Gastrocnemius medialis (tissue), 4 donors: Measurements from ENCODE around the gene GSG1. TPM values are rescaled to one million over a fixed set of nuclear protein-coding genes. Genes with fewer than 3 reads are reported as not detected.

Source experiments
- ATAC-seq, 2 donors: fragments of 150-250 bp; one replicate each; pipeline ENCODE4 v1.9.1; 2016
- DNase-seq, 2 donors: peaks; one replicate each; pipeline ENCODE4 v3.0.0-alpha.2; 2019
- H3K27ac ChIP-seq, 4 donors: fragments of 200-600 bp; sonication (generic); 1 replicate in 1 of 4; 2 replicates in 3 of 4; pipeline ENCODE4 v1.5.1; 2016 to 2018; ENCODE audit warnings: mild to moderate bottlenecking in 2 of 4, moderate library complexity in 1 of 4
- H3K27me3 ChIP-seq, 3 donors: fragments of 200-600 bp; sonication (generic) in 2 of 3; 1 replicate in 1 of 3; 2 replicates in 2 of 3; pipeline versions ENCODE4 v1.5.1 to v1.6.0; 2016 to 2019; ENCODE audit warnings: mild to moderate bottlenecking in 1 of 3, moderate library complexity in 1 of 3
- H3K36me3 ChIP-seq, 2 donors: fragments of 200-600 bp; sonication (generic) in 1 of 2; one replicate each; pipeline ENCODE4 v1.5.1; 2017 to 2018
- H3K4me1 ChIP-seq, 2 donors: fragments of 200-600 bp; sonication (generic) in 1 of 2; one replicate each; pipeline ENCODE4 v1.5.1; 2016 to 2017; ENCODE audit warnings: mild to moderate bottlenecking in 2 of 2
- H3K4me3 ChIP-seq, 4 donors: fragments of 200-600 bp; sonication (generic) in 3 of 4; 1 replicate in 1 of 4; 2 replicates in 3 of 4; pipeline ENCODE4 v1.5.1; 2016 to 2019; ENCODE audit warnings: mild to moderate bottlenecking in 2 of 4
- H3K9me3 ChIP-seq, 3 donors: fragments of 200-600 bp; sonication (generic) in 2 of 3; 1 replicate in 1 of 3; 2 replicates in 2 of 3; pipeline ENCODE4 v1.5.1; 2016 to 2019
- POLR2A ChIP-seq, 2 donors: fragments of 450-650 bp; IDR thresholded peaks; one replicate each; pipeline ENCODE4 v1.6.1; 2017; ENCODE audit warnings: antibody characterized with exemption in 2 of 2, mild to moderate bottlenecking in 2 of 2, moderate library complexity in 2 of 2
- in situ Hi-C, 4 donors: fragments of 200-750 bp; cut with MboI; loops; one replicate each; pipeline versions ENCODE4 v1.15.0 to v1.8.0; 2017; ENCODE audit warnings: low sequenced_read_pairs in 4 of 4
- intact Hi-C: fragments of 100-400 bp; cut with DNase I; formaldehyde crosslinking; loops from one replicate; pipeline ENCODE4 v1.15.1; 2023; ENCODE audit warnings: low total_unique reads
- total RNA-seq, 4 donors: library from RNA; depleted of rRNA; stranded (reverse); fragments of >200 nt; gene quantifications; one replicate each; pipeline versions ENCODE4 v1.1.0 to v1.2.3, GENCODE V29; 2016
- TF ChIP-seq, protein P1 (sequence below), 5 experiments: fragments of 450-650 bp in 3 of 5; fragments of 200-600 bp in 2 of 5; sonication (generic) in 2 of 5; IDR thresholded peaks in 4 of 5; conservative IDR thresholded peaks in 1 of 5; 1 replicate in 4 of 5; 2 replicates in 1 of 5; pipeline ENCODE4 v1.5.1; 2016 to 2019; ENCODE audit warnings: antibody characterized with exemption in 5 of 5, mild to moderate bottlenecking in 3 of 5, moderate library complexity in 3 of 5

Gene GSG1
- total RNA-seq, 4 donors from 2014 or later, result not detected

DNA sequence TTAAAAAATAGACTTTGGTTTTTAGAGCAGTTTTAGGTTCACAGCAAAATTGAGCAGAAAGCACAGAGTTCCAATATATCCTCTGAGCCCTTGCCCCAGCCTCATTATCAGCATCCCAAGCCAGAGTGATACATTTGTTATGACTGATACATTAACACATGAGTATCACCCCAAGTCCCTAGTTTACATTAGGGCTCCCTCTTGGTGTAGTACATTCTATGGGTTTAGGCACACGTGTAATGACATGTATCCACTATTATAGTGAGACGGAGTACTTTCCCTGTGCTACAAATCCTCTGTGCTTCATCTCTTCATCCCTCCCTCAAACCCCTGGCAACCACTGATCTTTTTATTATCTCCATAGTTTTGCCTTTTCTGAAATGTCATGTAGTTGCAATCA, 22.5 kb upstream of the GSG1 start:
- DNase-seq (no peak), ATAC-seq (no peak)
- Histone ChIP-seq H3K9me3 (no peaks in the 10 kb centered on the region), H3K4me3 (no peak overlapping the region), H3K36me3 (no peaks in the 10 kb centered on the region), H3K27me3 (no peaks in the 10 kb centered on the region), H3K27ac (no peak overlapping the region), H3K4me1 (no peaks in the 10 kb centered on the region)
- in situ Hi-C loops (no loop called here), intact Hi-C loops (no loop called here)
- TF ChIP-seq, protein P1, sequence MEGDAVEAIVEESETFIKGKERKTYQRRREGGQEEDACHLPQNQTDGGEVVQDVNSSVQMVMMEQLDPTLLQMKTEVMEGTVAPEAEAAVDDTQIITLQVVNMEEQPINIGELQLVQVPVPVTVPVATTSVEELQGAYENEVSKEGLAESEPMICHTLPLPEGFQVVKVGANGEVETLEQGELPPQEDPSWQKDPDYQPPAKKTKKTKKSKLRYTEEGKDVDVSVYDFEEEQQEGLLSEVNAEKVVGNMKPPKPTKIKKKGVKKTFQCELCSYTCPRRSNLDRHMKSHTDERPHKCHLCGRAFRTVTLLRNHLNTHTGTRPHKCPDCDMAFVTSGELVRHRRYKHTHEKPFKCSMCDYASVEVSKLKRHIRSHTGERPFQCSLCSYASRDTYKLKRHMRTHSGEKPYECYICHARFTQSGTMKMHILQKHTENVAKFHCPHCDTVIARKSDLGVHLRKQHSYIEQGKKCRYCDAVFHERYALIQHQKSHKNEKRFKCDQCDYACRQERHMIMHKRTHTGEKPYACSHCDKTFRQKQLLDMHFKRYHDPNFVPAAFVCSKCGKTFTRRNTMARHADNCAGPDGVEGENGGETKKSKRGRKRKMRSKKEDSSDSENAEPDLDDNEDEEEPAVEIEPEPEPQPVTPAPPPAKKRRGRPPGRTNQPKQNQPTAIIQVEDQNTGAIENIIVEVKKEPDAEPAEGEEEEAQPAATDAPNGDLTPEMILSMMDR (IDR thresholded peaks at IDR 0.05 in 4 of 5, conservative IDR thresholded peaks at IDR 0.05 in 1 of 5), result no peak
- no peak for TF ChIP-seq POLR2A (IDR thresholded peaks at IDR 0.05)

DNA sequence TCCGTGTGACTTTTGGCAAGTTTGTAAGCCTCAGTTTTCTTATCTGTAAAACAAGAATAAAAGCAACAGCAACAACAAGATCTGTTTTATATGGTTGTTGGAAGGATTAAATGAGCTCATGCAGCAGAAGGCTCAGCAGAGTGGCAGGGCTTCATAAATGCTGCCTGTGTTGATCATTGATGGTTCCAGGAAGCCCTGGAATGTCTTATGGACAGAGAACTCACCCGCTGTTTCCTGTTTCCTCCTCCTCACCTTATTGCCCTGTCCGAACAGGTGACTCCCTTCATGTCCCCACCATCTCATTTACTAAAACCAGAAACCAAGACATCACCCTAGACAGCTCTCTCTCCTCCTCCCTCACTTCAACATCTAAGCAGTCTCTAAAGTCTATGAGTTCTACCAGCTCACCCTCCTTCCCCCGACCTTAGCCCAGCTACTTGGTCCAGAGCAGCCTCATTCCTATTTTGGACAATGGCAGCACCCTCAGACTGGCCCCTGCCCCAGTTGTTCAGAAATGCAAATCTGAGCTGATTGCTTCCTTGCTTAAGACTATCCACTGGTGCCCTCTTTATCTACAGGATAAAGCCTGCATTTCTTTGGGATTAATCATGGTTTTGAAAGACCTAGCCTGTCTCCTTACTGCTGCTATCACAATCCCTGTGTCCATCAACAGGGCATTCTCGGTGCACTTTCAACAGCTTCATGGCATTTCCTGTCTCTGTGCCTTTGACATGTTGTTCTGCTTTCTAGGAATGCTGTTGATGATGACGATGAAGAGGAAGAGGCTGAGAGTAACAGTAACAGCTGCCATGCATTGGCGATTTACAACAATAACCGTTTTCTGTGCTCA, 21.4 kb upstream of the GSG1 start:
- in situ Hi-C loops (no loop called here), intact Hi-C loops (no loop called here)

DNA sequence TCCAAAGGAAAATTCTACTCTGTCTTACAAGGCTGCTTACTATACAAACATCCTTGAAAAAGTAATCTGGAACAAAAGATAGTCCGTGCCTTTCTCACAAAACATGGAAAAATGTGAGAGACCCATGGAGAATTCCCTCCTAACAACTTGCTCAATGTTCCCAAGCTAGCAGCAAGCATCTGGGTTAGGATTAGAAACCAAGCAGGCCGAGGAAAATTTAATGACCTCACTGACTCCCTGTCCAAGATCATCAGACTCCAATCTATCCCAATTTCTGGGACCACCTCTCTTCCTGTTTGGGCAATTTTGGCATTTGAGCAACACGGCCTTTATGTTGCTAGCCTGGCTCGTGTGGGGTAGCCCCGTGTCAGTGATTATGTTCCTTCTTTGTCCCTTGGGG, 18.1 kb upstream of the GSG1 start:
- intact Hi-C loops, result no loop called here
- peaks cover 0 to 3% of the 10 kb centered on the region in 2 donors for H3K4me1 ChIP-seq
- in situ Hi-C loops, result no loop called here
- H3K9me3 ChIP-seq, result no peaks in the 10 kb centered on the region
- H3K4me3 ChIP-seq, result no peak overlapping the region
- DNase-seq (peak in 1 of 2 donors; percentile 27), ATAC-seq (peak; percentile 49 to 52)
- H3K27ac ChIP-seq, result peak overlapping the region in 1 of 4 donors; percentile 2
- H3K27me3 ChIP-seq, result no peaks in the 10 kb centered on the region
- no peak for TF ChIP-seq POLR2A (IDR thresholded peaks at IDR 0.05)
- TF ChIP-seq, protein P1 (IDR thresholded peaks at IDR 0.05 in 4 of 5, conservative IDR thresholded peaks at IDR 0.05 in 1 of 5), result no peak
- no peaks in the 10 kb centered on the region for H3K36me3 ChIP-seq

More for the DNA sequence above, 21.4 kb upstream of the GSG1 start:
- Histone ChIP-seq H3K27ac (no peak overlapping the region), H3K27me3 (no peaks in the 10 kb centered on the region), H3K4me3 (no peak overlapping the region), H3K4me1 (no peaks in the 10 kb centered on the region), H3K9me3 (no peaks in the 10 kb centered on the region), H3K36me3 (no peaks in the 10 kb centered on the region)
- DNase-seq (no peak), ATAC-seq (no peak)
- TF ChIP-seq, protein P1 (IDR thresholded peaks at IDR 0.05 in 4 of 5, conservative IDR thresholded peaks at IDR 0.05 in 1 of 5), result no peak
- TF ChIP-seq POLR2A (IDR thresholded peaks at IDR 0.05), result no peak

DNA sequence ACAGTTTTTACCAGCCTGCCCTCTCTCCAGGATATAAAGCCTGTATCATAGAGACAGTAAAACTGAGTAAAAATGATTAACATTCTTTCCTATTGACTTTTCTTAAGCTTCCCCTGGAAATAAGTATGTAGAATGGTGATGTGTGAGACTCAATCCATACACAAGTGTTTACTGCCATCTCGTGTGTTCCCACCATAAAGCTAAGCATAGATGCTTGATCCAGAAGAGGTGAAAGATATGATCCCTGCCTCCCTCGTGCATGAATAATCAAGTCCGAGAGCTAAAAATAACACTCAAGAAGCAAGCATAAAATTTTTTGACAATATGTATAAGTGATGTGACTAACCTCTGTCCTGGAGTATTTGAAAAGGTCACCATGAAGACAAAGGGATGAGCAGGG, 16.9 kb upstream of the GSG1 start:
- ATAC-seq (no peak), DNase-seq (no peak)
- in situ Hi-C loops (no loop called here), intact Hi-C loops (no loop called here)
- Histone ChIP-seq H3K9me3 (no peaks in the 10 kb centered on the region), H3K27ac (no peak overlapping the region), H3K4me1 (peaks cover 0 to 3% of the 10 kb centered on the region in 2 donors), H3K4me3 (no peak overlapping the region), H3K36me3 (no peaks in the 10 kb centered on the region), H3K27me3 (no peaks in the 10 kb centered on the region)
- TF ChIP-seq, protein P1 (IDR thresholded peaks at IDR 0.05 in 4 of 5, conservative IDR thresholded peaks at IDR 0.05 in 1 of 5), result no peak
- no peak for TF ChIP-seq POLR2A (IDR thresholded peaks at IDR 0.05)
